Neural cell (in vitro differentiated cells): ENCODE measurements around the gene TIAM1.

Source experiments
- EP300 ChIP-seq: fragments of 450-650 bp; conservative IDR thresholded peaks from 2 replicates; pipeline ENCODE4 v1.6.1; 2014; ENCODE audit warnings: antibody characterized with exemption, mild to moderate bottlenecking, moderate library complexity; ENCODE audit not compliant: poor library complexity, severe bottlenecking
- EZH2 ChIP-seq: fragments of 200-600, 300-800 bp; shearing (Covaris generic), sonication (generic); IDR thresholded peaks from 2 replicates; pipeline ENCODE4 v1.6.1; 2014; ENCODE audit warnings: antibody characterized with exemption, low read length, borderline replicate concordance, mild to moderate bottlenecking; ENCODE audit not compliant: insufficient read depth, poor library complexity, severe bottlenecking
- MXI1 ChIP-seq: fragments of 450-650 bp; conservative IDR thresholded peaks from 2 replicates; pipeline ENCODE4 v1.6.1; 2014; ENCODE audit warnings: antibody characterized with exemption, mild to moderate bottlenecking; ENCODE audit not compliant: poor library complexity, severe bottlenecking
- RAD21 ChIP-seq: fragments of 450-650 bp; conservative IDR thresholded peaks from 2 replicates; pipeline ENCODE4 v1.6.1; 2014; ENCODE audit warnings: antibody characterized with exemption, mild to moderate bottlenecking, moderate library complexity
- SMC3 ChIP-seq: fragments of 450-650 bp; conservative IDR thresholded peaks from 2 replicates; pipeline ENCODE4 v1.6.1; 2014; ENCODE audit warnings: antibody characterized with exemption, mild to moderate bottlenecking, moderate library complexity; ENCODE audit not compliant: poor library complexity
- TAF1 ChIP-seq: IDR thresholded peaks from 2 replicates; pipeline ENCODE4 v1.6.1; 2012; ENCODE audit warnings: low read depth
- TF ChIP-seq, protein P1 (sequence below): fragments of 450-650 bp; IDR thresholded peaks from 2 replicates; pipeline ENCODE4 v1.5.1; 2014; ENCODE audit warnings: antibody characterized with exemption, mild to moderate bottlenecking, moderate library complexity; ENCODE audit not compliant: poor library complexity, severe bottlenecking

DNA sequence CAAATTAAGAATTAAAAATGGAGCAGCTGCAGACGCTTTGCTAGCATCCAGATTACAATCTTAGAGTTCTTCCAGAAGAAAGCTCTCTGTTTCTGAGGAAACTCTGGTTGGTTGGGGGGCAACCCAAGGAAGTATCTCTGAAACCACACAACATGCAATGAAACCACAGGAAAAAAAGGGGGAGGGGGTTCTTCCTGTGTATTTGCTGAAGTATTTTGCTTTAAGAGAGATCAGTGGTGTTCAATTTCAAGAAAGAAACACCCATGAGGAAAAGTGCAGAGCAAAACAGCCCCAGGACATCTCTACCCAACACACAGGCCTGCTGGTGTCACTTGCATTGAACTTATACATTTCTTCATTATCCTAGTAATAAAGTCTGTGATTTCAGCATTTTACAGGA is 19.7 kb upstream of the TIAM1 start:
- no peak for TF ChIP-seq SMC3
- no peak for TF ChIP-seq RAD21
- TF ChIP-seq MXI1: no peak
- TF ChIP-seq TAF1: no peak
- no peak for TF ChIP-seq EZH2
- TF ChIP-seq, protein P1, sequence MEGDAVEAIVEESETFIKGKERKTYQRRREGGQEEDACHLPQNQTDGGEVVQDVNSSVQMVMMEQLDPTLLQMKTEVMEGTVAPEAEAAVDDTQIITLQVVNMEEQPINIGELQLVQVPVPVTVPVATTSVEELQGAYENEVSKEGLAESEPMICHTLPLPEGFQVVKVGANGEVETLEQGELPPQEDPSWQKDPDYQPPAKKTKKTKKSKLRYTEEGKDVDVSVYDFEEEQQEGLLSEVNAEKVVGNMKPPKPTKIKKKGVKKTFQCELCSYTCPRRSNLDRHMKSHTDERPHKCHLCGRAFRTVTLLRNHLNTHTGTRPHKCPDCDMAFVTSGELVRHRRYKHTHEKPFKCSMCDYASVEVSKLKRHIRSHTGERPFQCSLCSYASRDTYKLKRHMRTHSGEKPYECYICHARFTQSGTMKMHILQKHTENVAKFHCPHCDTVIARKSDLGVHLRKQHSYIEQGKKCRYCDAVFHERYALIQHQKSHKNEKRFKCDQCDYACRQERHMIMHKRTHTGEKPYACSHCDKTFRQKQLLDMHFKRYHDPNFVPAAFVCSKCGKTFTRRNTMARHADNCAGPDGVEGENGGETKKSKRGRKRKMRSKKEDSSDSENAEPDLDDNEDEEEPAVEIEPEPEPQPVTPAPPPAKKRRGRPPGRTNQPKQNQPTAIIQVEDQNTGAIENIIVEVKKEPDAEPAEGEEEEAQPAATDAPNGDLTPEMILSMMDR: no peak
- no peak for TF ChIP-seq EP300
